K562 (cell line): ENCODE data around the gene RASSF3. TPM values are rescaled to one million over a fixed set of nuclear protein-coding genes. Genes with fewer than 3 reads are reported as not detected.
A peak's percentile ranks its signal among the peaks of the same experiment; 100 is the strongest.

ENCODE experiments used
- ARID3B ChIP-seq: fragments of 250-450 bp; sonication (Bioruptor Pico); IDR thresholded peaks from 2 replicates; pipeline ENCODE4 v1.4.0; 2020; ENCODE audit warnings: borderline replicate concordance
- ARNT ChIP-seq, 2 experiments: fragments of 450-650 bp; IDR thresholded peaks; 2 replicates each; pipeline ENCODE4 v1.6.1; 2016; ENCODE audit warnings: mild to moderate bottlenecking in 1 of 2
- CCAR2 ChIP-seq: fragments of 200-400 bp; formaldehyde crosslinking; IDR thresholded peaks from 2 replicates; pipeline ENCODE4 v1.6.1; 2017; ENCODE audit warnings: mild to moderate bottlenecking, low read depth, low read length
- CREB3 ChIP-seq: fragments of 450-650 bp; conservative IDR thresholded peaks from 2 replicates; pipeline ENCODE4 v1.6.1; 2016; ENCODE audit warnings: missing genetic modification characterization, low read depth, mild to moderate bottlenecking, missing compliant biosample characterization, moderate library complexity
- ELK1 ChIP-seq: sonication (generic); formaldehyde crosslinking; IDR thresholded peaks from 2 replicates; pipeline ENCODE4 v1.8.1; 2022; ENCODE audit warnings: missing genetic modification reagents
- GMEB1 ChIP-seq: fragments of 250-450 bp; sonication (Bioruptor Pico); IDR thresholded peaks from 2 replicates; pipeline ENCODE4 v1.4.0; 2020; ENCODE audit warnings: mild to moderate bottlenecking
- KDM1A ChIP-seq, 2 experiments: fragments of 450-650 bp; IDR thresholded peaks; 2 replicates each; pipeline ENCODE4 v1.6.1; 2016; ENCODE audit warnings: mild to moderate bottlenecking in 2 of 2
- L3MBTL2 ChIP-seq: fragments of 450-650 bp; IDR thresholded peaks from 2 replicates; pipeline ENCODE4 v1.6.1; 2016; ENCODE audit warnings: mild to moderate bottlenecking, moderate library complexity
- MAZ ChIP-seq, 2 experiments: fragments of 450-650 bp in 1 of 2; sonication (generic) in 1 of 2; formaldehyde crosslinking; IDR thresholded peaks in 1 of 2; conservative IDR thresholded peaks in 1 of 2; 2 replicates each; pipeline versions ENCODE4 v1.4.0 to v1.5.0; 2020; ENCODE audit warnings: mild to moderate bottlenecking in 1 of 2, missing genetic modification reagents in 1 of 2
- MEIS2 ChIP-seq: fragments of 450-650 bp; IDR thresholded peaks from 2 replicates; pipeline ENCODE4 v1.6.1; 2014; ENCODE audit warnings: mild to moderate bottlenecking; ENCODE audit not compliant: partially characterized antibody
- NFE2 ChIP-seq: IDR thresholded peaks from 2 replicates; pipeline ENCODE4 v1.6.1; 2014; ENCODE audit warnings: antibody characterized with exemption, low read depth
- NR3C1 ChIP-seq: sonication (generic); formaldehyde crosslinking; IDR thresholded peaks from 2 replicates; pipeline ENCODE4 v1.8.1; 2022; ENCODE audit warnings: missing genetic modification reagents
- RBM17 ChIP-seq: fragments of 200-400 bp; formaldehyde crosslinking; IDR thresholded peaks from 2 replicates; pipeline ENCODE4 v1.6.1; 2017; ENCODE audit warnings: low read depth, mild to moderate bottlenecking, low read length, borderline replicate concordance
- SNIP1 ChIP-seq: fragments of 450-650 bp; IDR thresholded peaks from 2 replicates; pipeline ENCODE4 v1.7.1; 2017; ENCODE audit warnings: low read depth, mild to moderate bottlenecking
- SP1 ChIP-seq: sonication (generic); formaldehyde crosslinking; IDR thresholded peaks from 2 replicates; pipeline ENCODE4 v1.8.1; 2022; ENCODE audit warnings: mild to moderate bottlenecking, missing genetic modification reagents
- TRIM25 ChIP-seq: fragments of 450-650 bp; IDR thresholded peaks from 2 replicates; pipeline ENCODE4 v1.7.0; 2016; ENCODE audit warnings: borderline replicate concordance
- U2AF1 ChIP-seq: fragments of 200-400 bp; formaldehyde crosslinking; optimal IDR thresholded peaks from 2 replicates; pipeline ENCODE3; 2017; ENCODE audit warnings: mild to moderate bottlenecking, low read depth, low read length, moderate library complexity
- XRCC3 ChIP-seq: fragments of 450-650 bp; IDR thresholded peaks from 2 replicates; pipeline ENCODE4 v1.6.1; 2017; ENCODE audit warnings: mild to moderate bottlenecking, moderate library complexity
- YY1 ChIP-seq, 3 experiments: IDR thresholded peaks; 2 replicates each; pipeline ENCODE4 v1.6.1; 2011; ENCODE audit warnings: low read length in 2 of 3, mild to moderate bottlenecking in 2 of 3, moderate library complexity in 2 of 3, borderline replicate concordance in 1 of 3, control low read depth in 1 of 3, low read depth in 1 of 3; ENCODE audit not compliant: insufficient read depth in 3 of 3, insufficient replicate concordance in 2 of 3, control insufficient read depth in 1 of 3, insufficient read length in 1 of 3; ENCODE audit errors: extremely low read depth in 1 of 3
- ZNF282 ChIP-seq: sonication (generic); formaldehyde crosslinking; IDR thresholded peaks from 2 replicates; pipeline ENCODE4 v1.8.1; 2023; ENCODE audit warnings: missing genetic modification reagents
- ZNF696 ChIP-seq: fragments of 250-450 bp; sonication (Bioruptor Pico); conservative IDR thresholded peaks from 2 replicates; pipeline ENCODE4 v1.4.0; 2020; ENCODE audit warnings: mild to moderate bottlenecking, moderate library complexity
- polyA plus RNA-seq, 8 experiments: library from polyadenylated mRNA; depleted of rRNA in 4 of 8; stranded (reverse) in 5 of 8; unstranded in 3 of 8; fragments of >200 nt; fragmentation: Nextera tagmentation in 2 of 8; fragmentation: Illumina TruSeq in 1 of 8; extraction: Ambion mirVana in 2 of 8; extraction: Trizol in 1 of 8; gene quantifications; 2 replicates each; pipeline versions ENCODE4 v1.2.1 to v1.2.3, GENCODE V29; 2011 to 2014; ENCODE audit warnings: inconsistent platforms in 1 of 8, missing spikeins in 1 of 8
- total RNA-seq, 7 experiments: library from RNA; depleted of rRNA in 6 of 7; stranded (reverse); fragments of >200 nt in 6 of 7; fragmentation: Illumina TruSeq in 2 of 7; extraction: Trizol in 2 of 7; gene quantifications; 2 replicates each; pipeline versions ENCODE4 v1.2.1 to v1.2.3, GENCODE V29; 2011 to 2021; ENCODE audit warnings: low replicate concordance in 1 of 7

RASSF3 gene
- total and polyA plus RNA-seq, 9 of the 15 experiments (the other 6 are each of a cell fraction or from before 2014, with no cell fraction given), result 3.7 to 39.2 (median 20.2) TPM

GRCh38 chr12:64608901-64609535 lies 1.3 kb upstream of the RASSF3 start (continued):
- TF ChIP-seq CCAR2 (no peak), GMEB1 (CRISPR knock-in tag) (no peak), MAZ (CRISPR knock-in tag; conservative IDR thresholded peaks at IDR 0.05 in 1 of 2, IDR thresholded peaks at IDR 0.05 in 1 of 2) (no peak), NFE2 (no peak), U2AF1 (no peak), YY1 (IDR thresholded peaks at IDR 0.05; ENCODE audit: borderline replicate concordance in 1 of 3, control insufficient read depth in 1 of 3, extremely low read depth in 1 of 3, insufficient read depth in 3 of 3, insufficient read length in 1 of 3, insufficient replicate concordance in 2 of 3, low read depth in 1 of 3, low read length in 2 of 3) (peak in 2 of 3 experiments; percentile 60 to 81), MEIS2 (peak; percentile 25), L3MBTL2 (no peak; the same call in 1 of the 2 replicates), RBM17 (no peak), TRIM25 (0 out of 2 replicates have a peak, but pooled peaks have one; percentile 56), ELK1 (CRISPR knock-in tag) (no peak), CREB3 (tag) (no peak), SNIP1 (no peak), NR3C1 (no peak), SP1 (CRISPR knock-in tag) (no peak), ZNF696 (CRISPR knock-in tag) (no peak), ARID3B (CRISPR knock-in tag) (no peak), KDM1A (IDR thresholded peaks at IDR 0.05) (peak in 1 of 2 experiments; percentile 6; a peak in 1 of 4 replicates), XRCC3 (no peak), ARNT (IDR thresholded peaks at IDR 0.05) (no peak), ZNF282 (CRISPR knock-in tag) (no peak)
